Naive thymus-derived CD4-positive, alpha-beta T cell (primary cell): ENCODE results near the gene MED22. TPM values are rescaled to one million over a fixed set of nuclear protein-coding genes. Genes with fewer than 3 reads are reported as not detected.

ENCODE experiments used
- ATAC-seq: fragments of 150-1000 bp; cut with Tn5 transposase; 2 replicates; pipeline ENCODE4 v1.10.0; 2021; ENCODE audit warnings: mild to moderate bottlenecking, moderate library complexity
- CTCF ChIA-PET: fragments of 350-600 bp; sonication (Branson Sonifier 250); formaldehyde crosslinking; loops from one replicate; lab custom pipeline; 2021; ENCODE audit warnings: antibody characterized with exemption; lab: Charles Lee
- POLR2A ChIA-PET: fragments of 350-600 bp; sonication (Branson Sonifier 250); formaldehyde crosslinking; loops from one replicate; lab custom pipeline; 2021; ENCODE audit warnings: antibody characterized with exemption, inconsistent platforms; lab: Charles Lee
- DNase-seq, 9 donors: peaks; one replicate each; pipeline versions ENCODE4 v3.0.0 to v3.0.0-alpha.2; 2020 to 2022; ENCODE audit warnings: mixed read lengths in 1 of 9
- H3K27ac ChIP-seq: one replicate; pipeline ENCODE4 v1.7.0; 2013; ENCODE audit warnings: mild to moderate bottlenecking, low read depth, low read length, moderate library complexity
- H3K27me3 ChIP-seq, 2 donors: one replicate each; pipeline ENCODE4 v1.7.0; 2013; ENCODE audit warnings: low read length in 2 of 2, mild to moderate bottlenecking in 2 of 2, moderate library complexity in 2 of 2; ENCODE audit not compliant: control insufficient read depth in 2 of 2, insufficient read depth in 2 of 2
- H3K36me3 ChIP-seq, 3 experiments: 1 replicate in 2 of 3; 2 replicates in 1 of 3; pipeline ENCODE4 v1.7.0; 2013; ENCODE audit warnings: low read length in 3 of 3, mild to moderate bottlenecking in 3 of 3, moderate library complexity in 1 of 3; ENCODE audit not compliant: insufficient read depth in 3 of 3, control insufficient read depth in 2 of 3
- H3K4me1 ChIP-seq, 2 donors: one replicate each; pipeline ENCODE4 v1.7.0; 2013; ENCODE audit warnings: low read length in 2 of 2, mild to moderate bottlenecking in 2 of 2, moderate library complexity in 1 of 2; ENCODE audit not compliant: control insufficient read depth in 2 of 2, insufficient read depth in 2 of 2
- H3K4me3 ChIP-seq: 2 replicates; pipeline ENCODE4 v1.7.0; 2013; ENCODE audit warnings: mild to moderate bottlenecking, low read length
- H3K9me3 ChIP-seq, 3 experiments: 1 replicate in 2 of 3; 2 replicates in 1 of 3; pipeline ENCODE4 v1.7.0; 2013; ENCODE audit warnings: low read length in 3 of 3; ENCODE audit not compliant: control insufficient read depth in 2 of 3
- H3K27ac Mint-ChIP-seq, 9 donors: one replicate each; pipeline ENCODE4 v1.8.0; 2020 to 2022; ENCODE audit warnings: mixed read lengths in 9 of 9, mild to moderate bottlenecking in 8 of 9, moderate library complexity in 5 of 9, inconsistent platforms in 2 of 9
- H3K27me3 Mint-ChIP-seq, 5 donors: one replicate each; pipeline ENCODE4 v1.8.0; 2021 to 2022; ENCODE audit warnings: mixed read lengths in 5 of 5, mild to moderate bottlenecking in 1 of 5
- H3K36me3 Mint-ChIP-seq, 5 donors: one replicate each; pipeline ENCODE4 v1.8.0; 2020 to 2022; ENCODE audit warnings: mixed read lengths in 5 of 5, mild to moderate bottlenecking in 3 of 5, inconsistent platforms in 1 of 5
- H3K4me1 Mint-ChIP-seq, 7 donors: one replicate each; pipeline ENCODE4 v1.8.0; 2020 to 2022; ENCODE audit warnings: mixed read lengths in 7 of 7, mild to moderate bottlenecking in 3 of 7, inconsistent platforms in 1 of 7
- H3K4me3 Mint-ChIP-seq, 10 donors: one replicate each; pipeline ENCODE4 v1.8.0; 2020 to 2022; ENCODE audit warnings: mild to moderate bottlenecking in 10 of 10, mixed read lengths in 10 of 10, moderate library complexity in 6 of 10, inconsistent platforms in 2 of 10
- H3K9me3 Mint-ChIP-seq, 11 donors: one replicate each; pipeline ENCODE4 v1.8.0; 2020 to 2022; ENCODE audit warnings: mixed read lengths in 11 of 11, mild to moderate bottlenecking in 4 of 11, inconsistent platforms in 1 of 11, moderate library complexity in 1 of 11
- intact Hi-C, 2 donors: fragments of 100-400 bp; cut with micrococcal nuclease; formaldehyde crosslinking; loops; one replicate each; pipeline ENCODE4 v1.15.1; 2023
- polyA plus RNA-seq, 2 donors: library from polyadenylated mRNA; unstranded; fragments of 300-500 nt; fragmentation: Illumina TruSeq; gene quantifications; one replicate each; pipeline ENCODE4 v1.2.3, GENCODE V29; 2021
- total RNA-seq, 6 experiments: library from RNA in 5 of 6; stranded (reverse) in 5 of 6; gene quantifications; 1 replicate in 5 of 6; 2 replicates in 1 of 6; pipeline ENCODE4 v1.2.3 and lab custom pipeline; 2021 to 2026

Gene MED22
- total and polyA plus RNA-seq, 7 experiments from 2014 or later: 13.5 to 44.6 (median 30.3) TPM

DNA sequence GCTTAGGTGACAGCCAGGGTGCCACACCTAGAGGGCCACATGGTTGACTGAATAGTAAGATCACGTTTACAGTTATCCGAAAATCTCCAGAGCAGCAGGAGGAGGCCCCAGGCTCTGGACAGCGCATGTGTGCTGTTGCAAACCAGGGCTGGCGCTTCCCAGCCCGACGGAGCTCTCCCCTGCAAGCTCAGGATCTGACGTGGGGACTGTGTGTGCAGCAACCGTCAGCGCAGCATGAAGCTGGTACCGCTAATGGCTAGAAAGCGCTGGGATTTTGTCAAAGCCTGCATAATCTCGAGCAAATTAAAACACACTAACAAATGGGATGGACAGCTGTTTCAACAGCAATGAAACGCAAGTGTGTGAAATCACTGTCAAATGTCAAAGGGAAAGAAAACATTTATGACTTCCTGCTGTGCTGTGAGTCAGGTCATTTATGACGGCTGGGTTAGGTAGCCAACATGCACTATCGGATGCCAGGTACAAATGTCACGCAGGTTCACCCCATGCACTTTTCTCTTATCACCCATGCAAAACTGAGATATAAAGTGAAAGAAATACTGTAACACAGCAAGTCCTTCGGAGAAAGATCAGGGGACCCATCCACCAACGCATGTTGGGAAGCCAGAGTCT, 20.4 kb upstream of the MED22 start:
- CTCF ChIA-PET: no interaction called here
- Mint-ChIP-seq H3K9me3 (no peaks in the 10 kb centered on the region), H3K36me3 (peaks cover 0 to 38% (median 4%) of the 10 kb centered on the region in 5 donors), H3K4me1 (peaks cover 45 to 72% (median 60%) of the 10 kb centered on the region in 7 donors), H3K27me3 (no peaks in the 10 kb centered on the region), H3K4me3 (peak overlapping the region in 9 of 10 donors; percentile 48 to 86 (median 66)), H3K27ac (peak overlapping the region; percentile 67 to 96 (median 88))
- Histone ChIP-seq H3K27ac (no peak overlapping the region), H3K4me1 (peaks cover 45 to 61% of the 10 kb centered on the region in 2 donors), H3K27me3 (no peaks in the 10 kb centered on the region), H3K4me3 (no peak overlapping the region), H3K36me3 (peaks cover 10 to 63% (median 27%) of the 10 kb centered on the region in 3 experiments), H3K9me3 (no peaks in the 10 kb centered on the region)
- DNase-seq (no peak), ATAC-seq (no peak)
- POLR2A ChIA-PET: interaction anchor here (13.6 kb wide), 1 partner anchor 14 kb away, joined by 185 read pairs; the partner anchor contains the start of genes SURF1 and SURF2
- intact Hi-C loops: no loop called here

DNA sequence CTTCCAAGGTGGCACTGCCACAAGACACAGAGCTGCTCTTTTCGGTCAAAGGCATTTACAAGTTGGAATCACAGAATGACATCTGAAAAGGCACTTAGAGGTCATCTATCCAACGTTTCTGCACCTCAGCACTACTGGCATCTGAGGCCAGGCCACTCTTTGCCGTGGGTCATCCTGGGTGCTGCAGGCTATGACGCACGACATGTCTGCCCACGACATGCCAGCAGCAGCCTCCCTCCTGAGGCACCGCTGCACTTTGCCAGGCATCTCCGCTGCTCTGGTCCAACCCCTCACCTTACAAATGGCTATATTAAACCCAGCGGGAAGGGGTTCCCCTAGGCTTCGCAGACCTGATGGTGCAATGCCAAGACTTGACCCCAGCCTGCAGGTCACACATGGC, 19.8 kb upstream of the MED22 start:
- Histone ChIP-seq H3K27me3 (no peaks in the 10 kb centered on the region), H3K9me3 (no peaks in the 10 kb centered on the region), H3K36me3 (peaks cover 16 to 64% (median 31%) of the 10 kb centered on the region in 3 experiments), H3K27ac (no peak overlapping the region), H3K4me3 (no peak overlapping the region), H3K4me1 (peaks cover 40 to 55% of the 10 kb centered on the region in 2 donors)
- Mint-ChIP-seq H3K27ac (peak overlapping the region in 2 of 9 donors; percentile 25 to 96), H3K9me3 (no peaks in the 10 kb centered on the region), H3K27me3 (no peaks in the 10 kb centered on the region), H3K36me3 (peaks cover under 1 to 36% (median 6%) of the 10 kb centered on the region in 5 donors), H3K4me1 (peaks cover 41 to 66% (median 55%) of the 10 kb centered on the region in 7 donors), H3K4me3 (no peak overlapping the region)
- no peak for ATAC-seq
- POLR2A ChIA-PET: interaction anchor here (13.6 kb wide), 1 partner anchor 13 kb away, joined by 185 read pairs; the partner anchor contains the start of genes SURF1 and SURF2
- intact Hi-C loops: no loop called here
- CTCF ChIA-PET: no interaction called here
- DNase-seq: no peak

DNA sequence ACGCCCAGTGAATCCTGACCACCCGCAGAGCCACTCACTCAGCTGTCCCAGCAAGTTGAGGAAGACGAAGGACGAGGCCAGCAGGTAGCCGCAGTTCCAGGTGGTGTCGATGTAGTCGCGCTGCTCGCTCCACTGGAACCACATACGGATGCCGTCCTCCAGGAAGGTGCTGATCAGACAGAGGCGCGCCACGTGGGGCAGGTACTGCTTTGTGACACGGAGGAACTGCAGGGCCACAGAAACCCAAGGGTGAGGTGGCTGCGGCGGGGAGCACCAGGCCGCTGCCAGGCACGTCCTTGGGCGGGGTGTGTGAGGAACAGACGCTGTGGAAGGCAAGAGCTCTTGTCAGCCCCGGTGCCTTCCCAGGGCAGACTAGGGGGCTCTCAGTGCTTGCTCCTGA, 19.3 kb upstream of the MED22 start:
- DNase-seq (no peak), ATAC-seq (no peak)
- Histone ChIP-seq H3K36me3 (peaks cover 18 to 64% (median 31%) of the 10 kb centered on the region in 3 experiments), H3K9me3 (no peaks in the 10 kb centered on the region), H3K27me3 (no peaks in the 10 kb centered on the region), H3K27ac (no peak overlapping the region), H3K4me1 (peaks cover 34 to 50% of the 10 kb centered on the region in 2 donors), H3K4me3 (no peak overlapping the region)
- ChIA-PET CTCF (no interaction called here), POLR2A (interaction anchor here (13.6 kb wide), 1 partner anchor 12 kb away, joined by 185 read pairs; the partner anchor contains the start of genes SURF1 and SURF2)
- H3K36me3 Mint-ChIP-seq: peaks cover 3 to 35% (median 6%) of the 10 kb centered on the region in 5 donors
- H3K27me3 Mint-ChIP-seq: no peaks in the 10 kb centered on the region
- peaks cover 40 to 61% (median 49%) of the 10 kb centered on the region in 7 donors for H3K4me1 Mint-ChIP-seq
- no peak overlapping the region for H3K27ac Mint-ChIP-seq
- H3K9me3 Mint-ChIP-seq: no peaks in the 10 kb centered on the region
- intact Hi-C loops: no loop called here
- no peak overlapping the region for H3K4me3 Mint-ChIP-seq

DNA sequence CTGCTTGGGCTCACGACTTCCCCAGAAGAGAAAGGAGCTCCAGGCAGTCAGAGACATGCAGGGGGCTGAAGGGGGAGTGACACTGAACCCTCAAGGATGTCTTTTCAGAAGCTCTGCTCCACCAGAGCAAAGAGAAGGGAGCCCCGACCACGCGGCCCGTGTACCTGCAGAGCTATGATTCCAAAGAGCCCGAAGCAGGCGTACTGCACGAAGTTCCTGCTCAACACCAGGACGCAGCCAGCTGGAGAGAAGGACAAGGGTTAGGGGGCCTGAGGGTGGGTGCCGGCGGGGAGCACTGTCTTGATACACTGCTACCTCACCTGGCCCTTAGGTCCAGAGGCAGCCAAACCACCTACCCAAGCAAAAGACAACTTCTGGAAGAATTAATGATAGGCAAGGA, 18.5 kb upstream of the MED22 start:
- no peaks in the 10 kb centered on the region for H3K27me3 Mint-ChIP-seq
- H3K9me3 Mint-ChIP-seq: no peaks in the 10 kb centered on the region
- POLR2A ChIA-PET: interaction anchor here (0.6 to 13.6 kb wide), 4 partner anchors 9 to 1938 kb away, joined by 4 to 185 read pairs (median 6); partner anchors contain the start of genes MED22, RPL7A, SURF1 and SURF2
- H3K36me3 ChIP-seq: peaks cover 20 to 72% (median 33%) of the 10 kb centered on the region in 3 experiments
- H3K27me3 ChIP-seq: no peaks in the 10 kb centered on the region
- no peak for ATAC-seq
- H3K4me1 Mint-ChIP-seq: peaks cover 37 to 53% (median 42%) of the 10 kb centered on the region in 7 donors
- no peak overlapping the region for H3K4me3 Mint-ChIP-seq
- no peak overlapping the region for H3K27ac ChIP-seq
- peaks cover 6 to 38% (median 12%) of the 10 kb centered on the region in 5 donors for H3K36me3 Mint-ChIP-seq
- no peak for DNase-seq
- CTCF ChIA-PET: no interaction called here
- H3K4me1 ChIP-seq: peaks cover 26 to 42% of the 10 kb centered on the region in 2 donors
- H3K27ac Mint-ChIP-seq: no peak overlapping the region
- intact Hi-C loops: no loop called here
- H3K9me3 ChIP-seq: no peaks in the 10 kb centered on the region
- H3K4me3 ChIP-seq: no peak overlapping the region

DNA sequence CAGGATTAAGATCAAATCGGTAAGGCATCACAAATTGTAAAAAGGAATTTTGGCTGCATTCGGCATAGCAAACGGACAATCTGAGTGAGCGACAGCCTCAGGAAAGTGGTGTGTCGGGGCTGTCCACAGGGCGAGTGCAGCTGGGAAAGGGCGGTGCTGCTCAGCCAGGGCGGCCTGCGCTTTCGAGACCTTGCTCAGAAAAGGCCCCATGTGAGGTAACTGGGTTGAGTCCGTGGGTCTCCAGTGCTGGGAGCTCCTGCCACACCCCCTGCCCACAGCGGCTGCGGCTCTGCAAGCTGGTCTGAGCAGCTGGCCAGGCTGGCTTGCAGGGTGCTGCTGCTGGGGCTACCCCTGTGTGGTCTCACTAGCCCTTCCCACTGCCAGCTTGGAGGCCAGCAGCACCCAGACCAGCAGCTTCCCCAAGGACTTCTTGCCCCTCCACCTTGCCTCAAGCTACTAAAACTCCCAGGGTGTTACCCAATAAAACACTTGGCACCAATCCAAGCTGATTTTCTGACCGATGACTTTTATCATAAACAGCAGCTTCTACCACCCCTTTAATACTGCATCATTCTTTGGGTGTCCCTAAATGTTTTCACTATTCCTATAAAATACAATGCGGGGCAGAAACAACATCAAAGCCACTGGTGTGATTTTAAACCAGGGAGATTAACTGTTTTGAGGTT, 14.6 kb upstream of the MED22 start:
- ChIA-PET POLR2A (interaction anchor here (0.6 to 13.6 kb wide), 4 partner anchors 8 to 127 kb away, joined by 3 to 185 read pairs (median 10); partner anchors contain the start of genes SURF1 and SURF2), CTCF (interaction anchor here (0.8 kb wide), 1 partner anchor 33 kb away, joined by 3 read pairs; no protein-coding TSS in a partner anchor)
- no peak for ATAC-seq
- H3K27me3 ChIP-seq: no peaks in the 10 kb centered on the region
- Mint-ChIP-seq H3K9me3 (no peaks in the 10 kb centered on the region), H3K27ac (no peak overlapping the region), H3K27me3 (no peaks in the 10 kb centered on the region), H3K4me3 (no peak overlapping the region), H3K36me3 (peaks cover 9 to 37% (median 13%) of the 10 kb centered on the region in 5 donors), H3K4me1 (peaks cover 20 to 31% (median 26%) of the 10 kb centered on the region in 7 donors)
- H3K27ac ChIP-seq: no peak overlapping the region
- no peak for DNase-seq
- intact Hi-C loops: no loop called here
- no peak overlapping the region for H3K4me3 ChIP-seq
- peaks cover 7 to 15% of the 10 kb centered on the region in 2 donors for H3K4me1 ChIP-seq
- peaks cover 31 to 97% (median 37%) of the 10 kb centered on the region in 3 experiments for H3K36me3 ChIP-seq
- H3K9me3 ChIP-seq: no peaks in the 10 kb centered on the region

DNA sequence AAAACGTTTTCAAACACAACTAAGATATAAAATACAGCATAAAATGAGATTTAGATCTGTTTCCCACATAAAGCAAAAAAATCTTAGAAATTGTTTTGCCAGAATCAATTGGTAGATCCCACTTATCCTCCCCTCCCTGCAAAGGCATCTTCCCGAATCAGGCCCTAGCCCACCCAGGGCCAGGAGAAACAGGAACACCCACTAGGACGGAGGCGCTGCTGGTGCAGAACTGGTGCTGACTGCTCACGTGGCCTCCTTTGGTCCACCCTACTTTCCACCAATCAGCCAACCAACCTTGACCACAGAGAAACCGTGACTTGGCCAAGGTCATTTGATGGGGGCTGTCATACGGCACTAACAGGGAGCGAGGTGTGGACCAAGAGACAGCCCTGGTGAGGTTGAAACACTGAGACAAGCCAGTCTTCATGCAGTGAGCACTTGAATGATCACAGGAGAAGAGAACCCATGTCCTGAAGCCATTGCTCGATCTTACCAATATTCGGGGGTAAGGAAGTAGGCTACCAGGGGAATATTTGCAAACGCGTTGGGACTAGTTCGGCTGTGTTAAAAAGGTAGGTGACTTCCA, 13.7 kb upstream of the MED22 start:
- POLR2A ChIA-PET: interaction anchor here (2.0 to 2.5 kb wide), 2 partner anchors 10 to 12 kb away, joined by 5 to 14 read pairs; no protein-coding TSS in a partner anchor
- Mint-ChIP-seq H3K36me3 (peaks cover 9 to 37% (median 13%) of the 10 kb centered on the region in 5 donors), H3K4me1 (peaks cover 20 to 34% (median 27%) of the 10 kb centered on the region in 7 donors), H3K4me3 (no peak overlapping the region), H3K27me3 (no peaks in the 10 kb centered on the region), H3K9me3 (no peaks in the 10 kb centered on the region), H3K27ac (peak overlapping the region in 2 of 9 donors; percentile 51 to 83)
- H3K9me3 ChIP-seq: no peaks in the 10 kb centered on the region
- no peak overlapping the region for H3K4me3 ChIP-seq
- no peak overlapping the region for H3K27ac ChIP-seq
- ATAC-seq (no peak), DNase-seq (no peak)
- H3K27me3 ChIP-seq: no peaks in the 10 kb centered on the region
- intact Hi-C loops: no loop called here
- peaks cover 31 to 91% (median 32%) of the 10 kb centered on the region in 3 experiments for H3K36me3 ChIP-seq
- peaks cover 12 to 15% of the 10 kb centered on the region in 2 donors for H3K4me1 ChIP-seq
- CTCF ChIA-PET: interaction anchor here (0.8 kb wide), 1 partner anchor 32 kb away, joined by 3 read pairs; no protein-coding TSS in a partner anchor
